OCI-LY1 (cell line): ENCODE results near the gene ACTR3C.

Source experiments
- CTCF ChIP-seq: fragments of 200-600 bp; sonication (generic), shearing (Covaris generic); IDR thresholded peaks from 2 replicates; pipeline ENCODE4 v1.5.1; 2017; ENCODE audit warnings: mild to moderate bottlenecking, antibody characterized with exemption, low read length, moderate library complexity, mixed read lengths
- EZH2 ChIP-seq: fragments of 200-600 bp; sonication (generic), shearing (Covaris generic); IDR thresholded peaks from 2 replicates; pipeline ENCODE4 v1.8.0; 2017; ENCODE audit warnings: borderline replicate concordance, mixed run types, mild to moderate bottlenecking, antibody characterized with exemption, low read length, moderate library complexity, mixed read lengths

GRCh38 chr7:150368096-150368883 lies 44.9 kb upstream of the ACTR3C start, which contains the start of gene REPIN1:
- TF ChIP-seq EZH2 = no peak
- no peak for TF ChIP-seq CTCF
